H9 (cell line): Measurements from ENCODE around the gene VPS39. TPM values are rescaled to one million over a fixed set of nuclear protein-coding genes. Genes with fewer than 3 reads are reported as not detected.

Experiments used
- DNase-seq: peaks from one replicate; pipeline ENCODE4 v3.0.0-alpha.2; 2017
- H2AFZ ChIP-seq: one replicate; pipeline ENCODE4 v1.6.1; 2013; ENCODE audit warnings: mild to moderate bottlenecking, low read length, control low read depth, moderate library complexity
- H2AK5ac ChIP-seq: 2 replicates; pipeline ENCODE4 v1.6.1; 2013; ENCODE audit warnings: low read length, control low read depth, mixed read lengths; ENCODE audit not compliant: insufficient read length
- H2BK120ac ChIP-seq: one replicate; pipeline ENCODE4 v1.6.1; 2013; ENCODE audit warnings: low read depth, mild to moderate bottlenecking, low read length, control low read depth, inconsistent platforms; ENCODE audit not compliant: poor library complexity, severe bottlenecking
- H2BK12ac ChIP-seq: 2 replicates; pipeline ENCODE4 v1.6.1; 2013; ENCODE audit warnings: low read length, control low read depth, mixed read lengths, low read depth; ENCODE audit not compliant: insufficient read length
- H2BK15ac ChIP-seq: 2 replicates; pipeline ENCODE4 v1.6.1; 2013; ENCODE audit warnings: low read depth, low read length, control low read depth
- H2BK20ac ChIP-seq: one replicate; pipeline ENCODE4 v1.6.1; 2013; ENCODE audit warnings: low read depth, mild to moderate bottlenecking, low read length, control low read depth, inconsistent platforms; ENCODE audit not compliant: poor library complexity, severe bottlenecking
- H2BK5ac ChIP-seq: 2 replicates; pipeline ENCODE4 v1.6.1; 2013; ENCODE audit warnings: low read length, control low read depth, mixed read lengths; ENCODE audit not compliant: insufficient read length
- H3K14ac ChIP-seq: 2 replicates; pipeline ENCODE4 v1.6.1; 2013; ENCODE audit warnings: low read length, control low read depth; ENCODE audit not compliant: insufficient read depth
- H3K18ac ChIP-seq: 2 replicates; pipeline ENCODE4 v1.6.1; 2013; ENCODE audit warnings: low read depth, mild to moderate bottlenecking, mixed read lengths, low read length, control low read depth; ENCODE audit not compliant: insufficient read length
- H3K23ac ChIP-seq: 2 replicates; pipeline ENCODE4 v1.6.1; 2013; ENCODE audit warnings: low read length, control low read depth, mixed read lengths, low read depth; ENCODE audit not compliant: insufficient read length
- H3K23me2 ChIP-seq: 2 replicates; pipeline ENCODE4 v1.6.1; 2013; ENCODE audit warnings: low read depth, mild to moderate bottlenecking, mixed read lengths, low read length, control low read depth; ENCODE audit not compliant: insufficient read length, poor library complexity, severe bottlenecking
- H3K27ac ChIP-seq: 2 replicates; pipeline ENCODE4 v1.5.1; 2013; ENCODE audit warnings: low read length, control low read depth, mixed read lengths, low read depth; ENCODE audit not compliant: insufficient read length
- H3K27me3 ChIP-seq: 2 replicates; pipeline ENCODE4 v1.6.1; 2013; ENCODE audit warnings: low read length, control low read depth, inconsistent platforms; ENCODE audit not compliant: insufficient read depth
- H3K4ac ChIP-seq: 2 replicates; pipeline ENCODE4 v1.6.1; 2013; ENCODE audit warnings: low read depth, mild to moderate bottlenecking, control low read depth, inconsistent platforms, low read length, moderate library complexity
- H3K4me1 ChIP-seq: 2 replicates; pipeline ENCODE4 v1.6.1; 2013; ENCODE audit warnings: low read length, control low read depth, inconsistent platforms; ENCODE audit not compliant: insufficient read depth
- H3K4me2 ChIP-seq: 2 replicates; pipeline ENCODE4 v1.6.1; 2013; ENCODE audit warnings: low read length, control low read depth, mixed read lengths; ENCODE audit not compliant: insufficient read length, insufficient read depth
- H3K56ac ChIP-seq: 2 replicates; pipeline ENCODE4 v1.6.1; 2013; ENCODE audit warnings: low read depth, mild to moderate bottlenecking, mixed read lengths, low read length, control low read depth; ENCODE audit not compliant: insufficient read length
- H3K79me1 ChIP-seq: 2 replicates; pipeline ENCODE4 v1.6.1; 2013; ENCODE audit warnings: low read depth, mild to moderate bottlenecking, moderate library complexity, low read length, control low read depth, inconsistent platforms; ENCODE audit not compliant: insufficient read depth, poor library complexity, severe bottlenecking
- H3K79me2 ChIP-seq: 2 replicates; pipeline ENCODE4 v1.6.1; 2013; ENCODE audit warnings: low read length, control low read depth, inconsistent platforms; ENCODE audit not compliant: insufficient read depth
- H3K9ac ChIP-seq: 2 replicates; pipeline ENCODE4 v1.6.1; 2013; ENCODE audit warnings: low read length, control low read depth, mixed read lengths; ENCODE audit not compliant: insufficient read length; ENCODE audit errors: extremely low read depth
- H3K9me3 ChIP-seq: one replicate; pipeline ENCODE4 v1.6.1; 2013; ENCODE audit warnings: low read depth, low read length, inconsistent platforms; ENCODE audit not compliant: control insufficient read depth
- H3T11ph ChIP-seq: one replicate; pipeline ENCODE4 v1.6.1; 2013; ENCODE audit warnings: mild to moderate bottlenecking, low read length, control low read depth, inconsistent platforms
- H4K20me1 ChIP-seq: one replicate; pipeline ENCODE4 v1.6.1; 2013; ENCODE audit not compliant: control insufficient read depth, insufficient read length, insufficient read depth
- H4K5ac ChIP-seq: 2 replicates; pipeline ENCODE4 v1.6.1; 2013; ENCODE audit warnings: low read depth, mild to moderate bottlenecking, mixed read lengths, low read length, control low read depth; ENCODE audit not compliant: insufficient read length
- H4K8ac ChIP-seq: replicated peaks from 2 replicates; pipeline ENCODE4 v1.6.1; 2013; ENCODE audit warnings: low read length, control low read depth, mixed read lengths, low read depth; ENCODE audit not compliant: insufficient read length
- H4K91ac ChIP-seq: 2 replicates; pipeline ENCODE4 v1.6.1; 2013; ENCODE audit warnings: low read depth, mild to moderate bottlenecking, moderate library complexity, mixed read lengths, low read length, control low read depth; ENCODE audit not compliant: insufficient read length
- H3K27ac Mint-ChIP-seq, 3 experiments: 2 replicates in 2 of 3; 3 replicates in 1 of 3; pipeline ENCODE4 v1.8.0; 2020 to 2021; ENCODE audit warnings: mixed read lengths in 3 of 3, mild to moderate bottlenecking in 1 of 3, moderate library complexity in 1 of 3
- H3K27me3 Mint-ChIP-seq: 2 replicates; pipeline ENCODE4 v1.8.0; 2021; ENCODE audit warnings: low read depth, mild to moderate bottlenecking, moderate library complexity, mixed read lengths
- H3K36me3 Mint-ChIP-seq, 3 experiments: 2 replicates in 2 of 3; 3 replicates in 1 of 3; pipeline ENCODE4 v1.8.0; 2020 to 2021; ENCODE audit warnings: low read depth in 3 of 3, mixed read lengths in 3 of 3; ENCODE audit not compliant: insufficient read depth in 1 of 3
- H3K4me1 Mint-ChIP-seq, 2 experiments: 2 replicates each; pipeline ENCODE4 v1.8.0; 2020; ENCODE audit warnings: mixed read lengths in 2 of 2
- H3K4me3 Mint-ChIP-seq, 2 experiments: 2 replicates in 1 of 2; 3 replicates in 1 of 2; pipeline ENCODE4 v1.8.0; 2020 to 2021; ENCODE audit warnings: mild to moderate bottlenecking in 2 of 2, mixed read lengths in 2 of 2, moderate library complexity in 1 of 2
- H3K9me3 Mint-ChIP-seq, 2 experiments: 2 replicates in 1 of 2; 3 replicates in 1 of 2; pipeline ENCODE4 v1.8.0; 2020; ENCODE audit warnings: mild to moderate bottlenecking in 2 of 2, mixed read lengths in 2 of 2, moderate library complexity in 1 of 2
- WGBS: extraction: QIAGEN DNeasy Blood & Tissue Kit; methylation state at CpG from one replicate; pipeline ENCODE4 v1.1.7; 2013; ENCODE audit warnings: missing lambda C conversion rate, low lambda C conversion rate, mixed read lengths; ENCODE audit not compliant: insufficient read length; ENCODE audit errors: extremely low coverage; 5-methylcytosine and 5-hydroxymethylcytosine counted together
- total RNA-seq: library from RNA; stranded (reverse); gene quantifications from 2 replicates; pipeline ENCODE4 v1.2.1, GENCODE V29; 2021
- TF ChIP-seq, protein P1 (sequence below): fragments of 200-600 bp; sonication (generic); conservative IDR thresholded peaks from 3 replicates; pipeline ENCODE4 v1.8.0; 2021; ENCODE audit warnings: antibody characterized with exemption, mild to moderate bottlenecking

VPS39 gene
- total RNA-seq, 1 experiment from 2014 or later: 48.6 TPM

DNA sequence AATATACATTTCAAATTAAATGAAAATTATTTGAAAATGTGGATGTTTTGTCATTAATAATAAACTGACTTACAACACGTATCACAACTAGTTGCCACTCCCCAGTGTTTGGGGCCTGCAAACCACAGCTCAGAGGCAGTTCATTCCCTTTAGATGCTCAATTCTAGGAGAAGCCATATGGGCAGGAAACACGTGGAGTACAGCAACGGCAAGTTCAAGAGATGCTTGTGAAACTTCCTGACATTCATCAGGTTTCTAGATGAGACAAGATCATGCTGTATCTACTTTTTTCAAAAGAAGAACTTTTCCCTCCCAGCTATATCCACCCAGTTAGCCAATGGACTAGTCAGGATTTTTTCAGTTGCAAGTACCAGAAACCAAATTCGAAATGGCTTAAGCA is 96.2 kb downstream of the VPS39 start:
- DNase-seq: no peak
- Histone ChIP-seq H3K18ac (no peak overlapping the region), H2BK15ac (no peak overlapping the region), H4K20me1 (no peaks in the 10 kb centered on the region), H2BK120ac (no peak overlapping the region), H3K9ac (no peak overlapping the region), H3K56ac (no peak overlapping the region), H3K27ac (no peak overlapping the region), H3K27me3 (no peaks in the 10 kb centered on the region; the same call in 1 of the 2 replicates), H2BK5ac (no peak overlapping the region), H3K79me1 (no peaks in the 10 kb centered on the region), H2BK20ac (no peak overlapping the region), H2AFZ (no peak overlapping the region), H2AK5ac (no peak overlapping the region), H3K23ac (no peak overlapping the region), H3K23me2 (no peaks in the 10 kb centered on the region), H4K8ac (no peak overlapping the region), H3K4ac (no peak overlapping the region), H3K9me3 (no peaks in the 10 kb centered on the region), H3T11ph (no peak overlapping the region), H3K79me2 (no peaks in the 10 kb centered on the region), H3K4me1 (no peaks in the 10 kb centered on the region), H3K14ac (no peak overlapping the region), H3K4me2 (no peak overlapping the region), H4K91ac (no peak overlapping the region), H4K5ac (no peak overlapping the region), H2BK12ac (no peak overlapping the region)
- WGBS: no CpG with 5 or more reads among the region's 4 CpGs
- H3K27ac Mint-ChIP-seq: no peak overlapping the region
- no peaks in the 10 kb centered on the region for H3K4me1 Mint-ChIP-seq
- TF ChIP-seq, protein P1, sequence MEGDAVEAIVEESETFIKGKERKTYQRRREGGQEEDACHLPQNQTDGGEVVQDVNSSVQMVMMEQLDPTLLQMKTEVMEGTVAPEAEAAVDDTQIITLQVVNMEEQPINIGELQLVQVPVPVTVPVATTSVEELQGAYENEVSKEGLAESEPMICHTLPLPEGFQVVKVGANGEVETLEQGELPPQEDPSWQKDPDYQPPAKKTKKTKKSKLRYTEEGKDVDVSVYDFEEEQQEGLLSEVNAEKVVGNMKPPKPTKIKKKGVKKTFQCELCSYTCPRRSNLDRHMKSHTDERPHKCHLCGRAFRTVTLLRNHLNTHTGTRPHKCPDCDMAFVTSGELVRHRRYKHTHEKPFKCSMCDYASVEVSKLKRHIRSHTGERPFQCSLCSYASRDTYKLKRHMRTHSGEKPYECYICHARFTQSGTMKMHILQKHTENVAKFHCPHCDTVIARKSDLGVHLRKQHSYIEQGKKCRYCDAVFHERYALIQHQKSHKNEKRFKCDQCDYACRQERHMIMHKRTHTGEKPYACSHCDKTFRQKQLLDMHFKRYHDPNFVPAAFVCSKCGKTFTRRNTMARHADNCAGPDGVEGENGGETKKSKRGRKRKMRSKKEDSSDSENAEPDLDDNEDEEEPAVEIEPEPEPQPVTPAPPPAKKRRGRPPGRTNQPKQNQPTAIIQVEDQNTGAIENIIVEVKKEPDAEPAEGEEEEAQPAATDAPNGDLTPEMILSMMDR: no peak
- H3K9me3 Mint-ChIP-seq: peaks cover 8% of the 10 kb centered on the region in 2 experiments
- H3K27me3 Mint-ChIP-seq: peaks cover 4% of the 10 kb centered on the region
- peaks cover 0 to 5% (median 0%) of the 10 kb centered on the region in 3 experiments; a peak in 3 of 7 replicates for H3K36me3 Mint-ChIP-seq
- no peak overlapping the region for H3K4me3 Mint-ChIP-seq
